Stimulated activated CD8-positive, alpha-beta memory T cell treated with anti-CD3 and anti-CD28 coated beads, Interleukin-4, amount 100 ng/mL, for 48 hours (primary cell): ENCODE measurements around the gene MAB21L4.

Experiments used
- DNase-seq: peaks from one replicate; pipeline ENCODE4 v3.0.0-alpha.2; 2020

Gene MAB21L4

DNA sequence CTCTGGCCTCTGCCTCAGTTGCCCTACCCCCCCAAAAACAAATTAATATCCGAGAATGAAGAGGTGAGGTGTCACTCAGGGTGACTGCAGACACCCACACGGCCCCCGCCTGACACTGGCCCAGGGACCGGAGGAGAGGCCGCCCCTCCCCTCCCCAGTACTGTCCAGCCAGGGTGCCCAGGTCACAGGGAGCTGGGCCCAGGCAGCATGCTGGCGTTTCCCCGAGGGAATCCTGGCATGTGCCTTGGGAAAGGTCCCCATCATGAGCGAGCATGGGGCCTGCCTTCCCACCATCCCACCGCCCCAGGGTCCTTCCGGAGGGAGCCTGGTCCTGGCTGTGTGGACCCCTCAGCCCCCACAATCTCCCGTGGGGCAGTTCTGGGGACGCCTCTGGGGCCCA lies 3.0 kb downstream of the MAB21L4 start:
- DNase-seq = no peak

DNA sequence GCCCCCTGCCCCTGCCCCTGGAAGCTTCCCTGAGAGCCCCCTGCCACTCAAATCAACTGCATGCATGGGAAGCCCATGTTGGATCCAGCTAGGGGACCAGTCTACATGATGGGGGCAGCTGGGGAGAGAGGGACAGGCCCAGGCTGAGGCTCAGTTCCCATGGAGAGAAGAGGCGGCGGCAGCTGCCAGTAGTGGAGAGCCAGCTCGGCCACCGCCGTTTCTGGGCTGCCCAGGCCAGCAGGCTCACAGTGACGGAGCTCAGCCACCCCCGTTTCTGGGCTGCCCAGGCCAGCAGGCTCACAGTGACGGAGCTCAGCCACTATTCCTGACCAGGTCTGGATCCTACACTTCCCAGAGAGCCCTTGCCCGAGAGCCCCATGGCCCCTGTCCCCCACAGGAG lies 3.6 kb downstream of the MAB21L4 start:
- DNase-seq = no peak

DNA sequence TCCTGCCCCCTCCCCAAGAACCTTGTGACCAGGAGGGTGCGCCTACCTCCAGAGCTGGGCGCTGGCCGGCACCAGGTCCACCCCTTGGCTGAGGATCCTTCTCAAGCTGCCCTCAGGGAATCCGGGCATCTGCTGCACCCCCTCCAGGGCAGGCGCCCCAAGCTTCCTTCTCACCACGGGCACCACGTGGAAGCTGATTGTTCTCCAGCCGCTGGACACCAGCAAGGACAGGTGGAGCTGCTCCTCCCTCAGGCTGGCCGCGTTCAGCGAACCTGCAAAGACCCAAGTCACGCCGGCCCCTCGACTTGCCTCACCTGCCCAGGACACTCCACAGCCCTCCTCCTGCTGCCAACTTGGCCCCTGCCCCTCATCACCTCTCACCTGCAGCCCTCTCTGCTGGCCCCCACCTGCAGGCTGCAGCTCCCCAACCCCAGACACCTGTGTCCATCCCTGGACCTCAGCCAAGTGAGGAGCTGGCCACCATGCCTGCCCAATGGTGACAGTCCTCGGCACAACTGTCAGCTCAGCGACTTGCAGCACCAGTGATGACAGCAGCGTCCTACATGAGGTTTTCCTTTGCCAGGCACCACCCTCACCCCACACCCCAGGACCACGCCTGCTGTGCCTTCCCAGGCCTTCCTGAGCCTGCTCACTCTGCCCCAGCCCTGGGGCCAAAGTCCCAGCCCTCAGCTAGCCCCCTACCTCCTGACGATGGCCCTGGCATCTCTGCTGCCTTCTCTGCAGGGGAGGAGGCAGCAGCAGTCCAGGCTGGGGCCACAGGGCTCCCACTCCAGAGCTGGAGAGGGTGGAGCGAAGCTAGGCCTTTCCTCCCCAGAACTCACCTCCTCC lies 4.2 kb downstream of the MAB21L4 start:
- no peak for DNase-seq

DNA sequence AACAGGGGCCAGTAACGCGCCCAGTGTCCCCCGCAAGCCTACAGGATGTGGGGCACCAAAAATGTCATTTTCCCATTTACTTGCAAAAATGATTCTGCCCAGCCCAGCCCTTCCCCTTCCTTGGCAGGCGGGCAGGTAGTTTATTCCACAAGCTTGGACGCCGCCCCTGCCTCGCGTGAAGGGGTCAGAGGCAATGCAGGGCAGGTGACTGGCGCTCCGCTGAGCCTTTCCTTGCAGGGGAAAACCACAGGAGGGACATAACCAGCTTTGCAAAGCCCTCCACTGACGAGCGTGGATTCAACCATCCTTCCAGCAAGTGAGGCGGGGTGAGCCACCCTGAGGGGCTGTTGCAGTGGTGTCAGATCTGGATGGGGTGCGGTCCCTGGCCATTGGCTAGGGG lies 5.3 kb downstream of the MAB21L4 start:
- DNase-seq = no peak

DNA sequence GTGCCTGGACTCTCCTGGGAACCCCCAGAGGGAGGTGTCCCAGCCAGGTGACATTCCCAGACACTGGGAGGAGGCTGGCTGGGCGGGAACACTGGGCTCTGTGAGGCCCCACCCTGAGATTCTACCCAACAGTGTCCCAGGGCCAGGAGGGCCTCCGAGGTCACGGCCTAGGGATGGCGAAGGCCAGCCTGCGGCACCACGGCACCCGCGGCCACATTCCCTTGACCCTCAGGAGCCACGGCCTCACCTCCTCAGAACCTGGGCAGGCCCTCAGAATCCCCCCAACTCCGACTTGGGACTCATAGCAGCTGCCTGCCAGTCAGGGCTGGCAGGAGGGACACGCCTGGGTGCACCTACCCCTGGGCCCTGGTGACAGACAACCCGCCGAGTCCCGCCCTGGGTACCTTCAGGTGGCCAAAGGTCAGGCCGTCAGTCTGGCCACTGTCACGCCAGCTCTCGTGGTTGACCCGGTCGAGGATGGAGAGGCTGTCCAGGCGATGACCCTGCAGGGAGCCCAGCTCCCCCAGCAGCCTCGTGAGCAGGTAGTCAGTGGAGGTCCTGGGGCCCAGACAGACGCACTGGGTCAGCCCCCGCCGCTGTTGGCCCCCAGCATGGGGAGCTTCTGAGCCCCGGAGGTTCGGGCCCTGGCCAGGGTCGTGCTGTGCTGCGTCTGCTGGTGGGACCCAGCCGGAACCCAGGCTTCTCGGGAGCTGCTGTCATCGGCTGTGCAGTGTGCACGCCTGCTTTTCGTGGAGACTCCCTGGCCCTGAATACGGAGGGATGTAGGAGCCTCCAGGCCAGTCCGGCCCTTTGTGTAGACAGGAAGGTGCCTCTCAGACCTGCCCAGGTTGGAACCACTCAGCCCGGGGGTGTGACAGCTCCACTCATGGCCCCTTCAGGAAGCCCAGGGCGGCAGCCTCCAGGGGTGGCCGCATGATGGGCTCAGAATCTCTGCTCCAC lies 6.1 kb downstream of the MAB21L4 start:
- no peak for DNase-seq

DNA sequence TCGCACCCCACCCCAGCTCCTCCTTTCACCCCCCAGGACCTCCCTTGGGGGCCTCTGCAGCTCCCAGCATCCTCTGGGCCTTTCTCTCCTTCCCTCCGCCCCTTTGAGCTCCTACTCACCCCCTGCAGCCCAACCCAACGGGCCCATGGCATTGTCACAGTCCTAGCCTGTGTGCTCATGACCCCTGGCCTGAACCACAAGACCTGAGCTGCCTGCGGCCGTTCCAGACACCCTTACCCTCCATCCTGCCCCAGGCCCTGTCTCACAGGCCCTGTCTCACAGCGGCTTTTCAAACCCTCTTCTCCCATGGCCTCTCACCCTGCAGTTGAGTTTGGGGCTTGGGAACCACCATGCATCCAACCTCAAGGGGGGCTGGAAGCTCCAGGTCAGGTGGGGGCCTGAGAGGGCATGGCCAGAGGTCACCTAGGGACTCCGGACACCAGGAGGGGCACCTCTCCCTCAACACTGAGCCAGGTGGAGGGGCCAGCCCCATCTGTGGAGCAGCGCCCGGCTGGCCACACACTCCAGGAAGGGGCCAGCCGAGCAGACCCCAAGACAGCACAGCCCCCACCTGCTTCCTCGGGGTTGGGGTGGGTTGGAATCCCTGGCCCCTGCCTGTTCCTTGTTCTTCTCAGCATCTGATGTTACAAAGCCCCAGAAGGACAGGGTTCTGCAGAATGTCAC lies 6.9 kb downstream of the MAB21L4 start:
- DNase-seq = no peak

DNA sequence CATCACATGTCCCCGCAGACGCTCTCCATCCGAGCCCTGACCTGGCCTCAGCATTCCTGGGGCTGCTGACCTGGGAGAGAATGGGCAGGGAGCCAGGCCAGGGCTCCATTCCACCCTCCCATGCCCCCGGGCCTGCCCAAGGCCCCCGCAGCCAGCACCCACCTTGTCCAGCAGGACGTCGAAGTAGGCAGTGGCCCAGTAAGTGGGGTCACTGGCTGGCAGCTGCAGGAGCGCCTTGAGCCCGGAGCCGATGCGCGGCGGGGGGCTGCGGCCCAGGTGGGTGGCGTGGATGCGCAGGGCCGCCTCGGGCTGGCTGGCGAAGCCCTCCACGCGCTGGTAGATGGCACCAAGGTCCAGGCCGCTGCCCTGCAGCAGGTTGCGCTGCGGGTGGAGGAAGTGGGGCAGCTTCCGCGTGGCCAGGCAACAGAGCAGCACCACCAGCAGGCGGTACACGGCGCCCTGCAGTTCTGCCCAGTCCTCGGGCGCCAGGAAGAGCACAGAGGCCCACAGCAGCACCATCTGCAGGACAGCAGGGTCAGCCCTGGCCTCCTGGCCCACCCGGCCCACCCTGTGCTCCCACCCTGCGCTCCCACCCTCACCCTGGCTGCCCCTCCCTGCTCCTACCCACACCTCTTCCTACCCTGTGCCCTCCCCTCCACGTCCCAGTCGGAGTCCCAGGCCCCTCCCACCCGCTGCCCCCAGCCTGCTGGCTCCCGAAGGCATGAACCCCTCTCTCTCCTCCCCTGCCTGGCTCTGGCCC lies 7.6 kb downstream of the MAB21L4 start:
- no peak for DNase-seq

DNA sequence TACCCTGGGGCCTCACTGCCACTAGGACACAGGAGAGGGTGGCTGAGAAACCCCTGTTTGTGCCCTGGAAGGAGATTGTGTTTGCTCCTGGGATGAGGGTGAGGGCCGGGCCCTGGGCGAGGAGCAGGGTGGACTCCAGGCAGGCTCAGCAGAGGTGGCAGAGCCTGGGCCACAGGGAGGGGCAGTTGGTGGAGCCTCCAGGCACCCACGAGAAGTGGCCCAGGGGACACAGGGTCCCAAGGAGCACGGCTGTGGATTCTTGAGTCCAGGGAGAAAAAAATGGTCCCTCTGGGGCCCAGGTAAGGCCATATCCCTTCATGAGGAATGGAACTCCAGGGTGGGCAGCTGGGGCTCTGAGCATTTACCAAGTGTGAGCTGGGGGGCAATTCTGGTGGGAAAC lies 8.3 kb downstream of the MAB21L4 start:
- no peak for DNase-seq

DNA sequence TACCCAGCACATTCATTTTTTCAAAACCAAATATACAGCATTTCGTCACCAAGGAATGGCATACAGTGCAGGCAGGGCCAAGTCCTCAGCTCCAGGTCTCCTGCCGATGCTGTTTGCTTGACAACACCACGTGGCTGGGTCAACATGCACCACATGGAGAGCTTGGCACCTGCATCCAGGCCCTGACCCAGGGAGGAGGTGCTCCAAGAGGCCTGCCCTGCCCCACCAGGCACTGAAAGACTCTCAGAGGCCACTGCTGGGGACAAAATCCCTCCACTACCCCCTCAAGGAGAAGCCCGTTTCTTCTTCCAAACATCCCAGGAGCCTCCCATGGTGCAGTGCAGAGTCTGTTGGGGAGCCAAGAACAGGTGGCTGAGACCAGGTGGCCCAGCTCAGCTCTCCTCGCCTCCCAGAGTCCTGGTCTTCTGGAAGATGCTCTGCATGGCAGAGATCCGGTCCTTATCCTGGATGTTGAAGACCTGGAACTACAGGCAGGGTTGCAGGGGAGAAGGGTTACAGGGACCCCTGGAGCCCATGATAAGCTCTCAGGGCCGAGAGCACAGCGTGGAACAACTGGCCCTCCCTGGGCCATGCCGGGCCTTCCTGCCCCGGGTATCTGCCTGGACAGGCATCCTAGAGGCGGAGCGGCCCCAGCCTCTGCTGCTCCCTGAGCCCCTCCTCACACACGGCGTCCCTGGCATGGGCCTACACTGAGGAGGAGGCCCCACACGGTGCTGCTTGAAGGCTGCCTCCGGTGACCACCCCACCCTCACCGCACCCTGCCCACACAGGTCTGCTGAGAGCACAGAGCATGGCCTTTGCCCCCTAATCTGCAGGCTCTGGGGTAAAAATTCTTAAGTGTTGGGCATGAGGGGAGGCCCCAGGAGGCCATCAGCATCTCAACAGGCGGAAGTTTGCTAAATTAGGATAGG lies 9.0 kb downstream of the MAB21L4 start:
- DNase-seq = no peak

DNA sequence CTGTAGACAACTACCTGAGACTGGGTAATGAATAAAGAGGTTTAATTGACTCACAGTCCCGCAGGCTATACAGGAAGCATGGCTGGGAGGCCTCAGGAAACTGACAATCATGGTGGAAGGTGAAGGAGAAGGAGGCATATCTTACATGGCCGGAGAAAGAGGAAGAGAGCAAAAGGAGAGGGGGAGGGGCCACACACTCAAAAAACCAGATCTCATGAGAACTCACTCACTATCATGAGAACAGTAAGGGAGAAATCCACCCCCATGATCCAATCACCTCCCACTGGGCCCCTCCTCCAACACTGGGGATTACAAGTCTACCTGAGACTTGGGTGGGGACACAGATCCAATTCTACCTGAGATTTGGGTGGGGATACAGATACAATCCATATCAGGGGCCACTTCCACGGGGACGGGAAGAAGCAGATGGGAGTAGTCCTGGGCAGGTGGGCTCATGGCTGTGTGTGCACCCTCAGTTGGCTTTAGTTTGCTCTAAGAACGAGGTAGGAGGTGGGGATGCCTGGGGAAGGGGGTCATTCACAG lies 9.9 kb downstream of the MAB21L4 start:
- DNase-seq = no peak

DNA sequence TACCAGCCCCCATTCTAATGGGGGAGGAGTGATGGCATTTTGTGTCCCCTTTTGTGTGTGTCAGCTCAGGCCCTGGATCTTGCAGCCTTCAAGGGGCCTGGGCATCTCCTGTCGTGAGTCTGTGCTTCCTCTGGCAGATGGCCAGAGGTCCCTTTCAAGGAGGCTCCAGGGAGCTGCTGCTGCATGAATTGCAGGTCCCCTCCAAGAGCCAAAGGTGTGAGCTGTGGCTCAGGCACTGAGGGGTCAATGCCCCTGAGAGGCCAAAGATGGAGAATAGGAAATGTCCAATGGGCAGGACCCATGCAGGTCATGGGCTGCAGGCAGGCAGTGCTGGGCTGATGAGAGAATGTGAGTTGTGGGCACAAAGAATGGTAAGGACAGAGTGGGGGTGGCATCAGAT lies 10.4 kb downstream of the MAB21L4 start:
- no peak for DNase-seq

DNA sequence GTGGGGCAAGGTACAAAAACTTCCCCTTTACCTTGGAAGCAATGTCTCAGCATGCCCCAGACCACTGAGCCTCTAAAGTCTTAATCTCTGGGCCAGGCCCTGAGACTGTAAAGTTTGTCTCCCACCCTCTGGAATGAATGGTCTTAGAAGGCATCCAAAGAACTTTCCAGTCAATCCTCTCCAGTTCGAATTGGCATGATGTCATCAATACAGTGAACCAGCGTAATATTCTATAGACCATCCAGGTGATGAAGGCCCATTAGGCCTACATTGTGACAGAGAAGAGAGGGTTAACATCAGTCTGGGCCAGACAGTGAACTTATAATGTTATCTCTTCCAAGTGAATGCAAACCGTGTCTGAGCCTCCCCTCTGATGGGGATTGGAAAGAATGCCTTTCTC lies 11.2 kb downstream of the MAB21L4 start:
- DNase-seq = no peak

DNA sequence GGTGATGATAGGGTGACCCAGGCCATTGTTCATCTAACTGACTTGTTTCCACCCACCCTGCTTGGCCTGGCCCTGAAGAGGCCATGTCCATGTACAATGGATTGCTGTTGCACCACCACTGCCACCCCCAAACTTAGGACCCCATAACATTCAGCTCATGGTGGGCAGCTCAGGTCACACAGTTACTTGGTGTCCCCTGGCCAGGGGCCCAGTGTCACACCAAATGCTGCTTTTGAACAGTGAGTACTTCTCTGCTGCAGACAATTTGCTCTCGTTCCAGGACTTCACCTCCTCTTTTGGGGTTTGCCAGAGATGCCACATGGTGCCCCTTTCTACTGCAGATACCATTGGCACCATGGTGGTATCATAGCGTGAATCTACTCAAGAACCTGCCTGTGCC lies 11.7 kb downstream of the MAB21L4 start:
- no peak for DNase-seq

DNA sequence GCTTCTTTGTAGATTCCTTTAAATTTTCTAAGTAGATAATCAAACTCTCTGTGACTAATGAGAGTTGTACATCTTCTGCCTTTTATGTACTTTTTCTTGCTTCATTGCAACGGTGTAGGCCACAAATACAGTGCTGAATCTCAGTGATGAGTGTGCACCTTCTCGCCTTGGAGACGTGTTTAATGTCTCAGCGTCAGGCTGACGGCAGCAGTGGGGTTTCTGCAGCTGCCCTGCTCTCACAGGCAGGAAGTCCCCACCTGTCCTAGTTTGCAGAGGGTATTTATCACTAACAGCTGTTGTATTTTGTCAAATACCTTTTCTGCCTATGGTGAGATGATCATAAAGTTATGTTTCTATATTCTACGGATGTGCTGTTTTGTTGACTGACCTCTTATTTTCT lies 14.0 kb downstream of the MAB21L4 start:
- DNase-seq = no peak

DNA sequence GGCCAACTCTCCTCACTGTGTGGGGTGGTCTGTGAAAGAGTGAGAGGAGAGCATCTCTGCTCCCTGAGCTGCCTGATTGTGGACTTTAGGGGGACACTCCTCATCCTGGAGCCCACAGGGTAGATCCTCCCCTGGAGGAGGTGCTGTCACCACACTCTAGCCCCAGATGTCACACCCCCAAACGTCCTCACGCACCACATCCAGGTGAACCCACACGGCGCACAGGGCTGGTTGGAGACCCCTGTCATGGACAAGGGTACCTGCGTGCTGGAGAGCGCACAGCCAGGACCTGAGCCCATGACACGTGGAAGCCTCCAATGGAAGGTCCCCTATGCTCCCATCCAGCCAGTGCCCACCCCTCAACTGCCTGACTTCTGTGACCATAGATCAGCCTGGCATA lies 16.9 kb downstream of the MAB21L4 start:
- DNase-seq = no peak

DNA sequence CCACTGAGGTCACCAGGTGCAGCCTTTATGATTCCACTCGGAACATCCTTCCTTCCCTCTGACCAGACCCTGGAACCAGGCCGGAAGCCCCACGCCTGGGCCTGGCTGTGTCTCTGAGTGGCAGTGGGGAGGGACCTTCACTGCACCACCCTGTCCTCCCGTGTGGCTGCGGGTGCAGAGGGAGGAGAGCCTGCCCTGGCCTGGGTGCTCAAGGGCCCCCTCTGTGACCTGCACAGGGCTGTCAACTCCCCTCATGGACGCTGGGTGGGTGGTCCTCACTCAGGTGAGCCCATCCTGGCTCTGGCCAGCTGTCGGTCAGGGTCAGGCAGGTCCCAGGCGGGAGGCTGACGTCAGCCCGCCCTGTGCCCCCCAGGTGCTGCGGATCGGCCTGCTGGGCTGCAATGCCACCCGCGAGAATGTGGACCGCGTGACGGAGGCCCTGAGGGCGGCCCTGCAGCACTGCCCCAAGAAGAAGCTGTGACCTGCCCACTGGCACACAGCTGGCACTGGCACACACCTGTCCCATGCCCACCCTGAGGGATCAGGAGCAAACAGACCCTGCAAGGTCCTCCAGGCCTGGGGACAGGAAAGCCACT lies 17.5 kb downstream of the MAB21L4 start:
- DNase-seq = no peak

DNA sequence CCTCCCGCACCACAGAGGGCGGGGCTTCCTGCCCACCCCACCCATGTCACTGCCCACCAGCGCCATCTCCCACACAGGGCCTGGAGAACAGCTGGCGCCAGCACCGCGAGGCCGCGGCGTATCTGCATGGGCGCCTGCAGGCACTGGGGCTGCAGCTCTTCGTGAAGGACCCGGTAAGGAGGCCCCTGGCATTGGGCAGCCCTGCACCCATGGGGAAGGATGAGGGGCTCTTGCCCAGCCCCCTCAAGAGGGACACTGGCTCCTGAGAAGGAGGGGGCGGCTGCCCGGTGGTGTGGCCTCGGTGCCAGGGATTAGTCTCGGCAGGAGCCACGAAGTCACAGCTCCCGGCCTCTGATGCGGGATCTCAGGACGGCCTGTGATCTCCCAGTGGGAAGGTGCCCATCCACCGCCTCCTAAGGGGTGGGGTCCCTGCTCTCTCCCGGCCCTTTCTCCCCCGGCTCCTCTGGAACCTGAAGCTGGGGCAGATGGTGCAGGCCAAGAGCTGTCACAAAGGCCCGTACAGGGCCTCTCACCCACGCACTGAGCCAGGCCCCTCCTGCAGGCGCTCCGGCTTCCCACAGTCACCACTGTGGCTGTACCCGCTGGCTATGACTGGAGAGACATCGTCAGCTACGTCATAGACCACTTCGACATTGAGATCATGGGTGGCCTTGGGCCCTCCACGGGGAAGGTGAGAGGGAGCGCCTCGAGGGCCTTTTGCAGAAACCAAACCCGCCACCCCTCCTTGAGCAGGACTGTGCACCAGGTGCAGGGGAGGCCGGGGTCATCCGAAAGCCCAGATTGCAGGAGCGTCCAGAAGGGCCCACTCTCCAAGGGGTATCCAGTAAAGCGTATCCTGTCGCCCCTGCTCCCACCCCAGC lies 18.3 kb downstream of the MAB21L4 start:
- no peak for DNase-seq

DNA sequence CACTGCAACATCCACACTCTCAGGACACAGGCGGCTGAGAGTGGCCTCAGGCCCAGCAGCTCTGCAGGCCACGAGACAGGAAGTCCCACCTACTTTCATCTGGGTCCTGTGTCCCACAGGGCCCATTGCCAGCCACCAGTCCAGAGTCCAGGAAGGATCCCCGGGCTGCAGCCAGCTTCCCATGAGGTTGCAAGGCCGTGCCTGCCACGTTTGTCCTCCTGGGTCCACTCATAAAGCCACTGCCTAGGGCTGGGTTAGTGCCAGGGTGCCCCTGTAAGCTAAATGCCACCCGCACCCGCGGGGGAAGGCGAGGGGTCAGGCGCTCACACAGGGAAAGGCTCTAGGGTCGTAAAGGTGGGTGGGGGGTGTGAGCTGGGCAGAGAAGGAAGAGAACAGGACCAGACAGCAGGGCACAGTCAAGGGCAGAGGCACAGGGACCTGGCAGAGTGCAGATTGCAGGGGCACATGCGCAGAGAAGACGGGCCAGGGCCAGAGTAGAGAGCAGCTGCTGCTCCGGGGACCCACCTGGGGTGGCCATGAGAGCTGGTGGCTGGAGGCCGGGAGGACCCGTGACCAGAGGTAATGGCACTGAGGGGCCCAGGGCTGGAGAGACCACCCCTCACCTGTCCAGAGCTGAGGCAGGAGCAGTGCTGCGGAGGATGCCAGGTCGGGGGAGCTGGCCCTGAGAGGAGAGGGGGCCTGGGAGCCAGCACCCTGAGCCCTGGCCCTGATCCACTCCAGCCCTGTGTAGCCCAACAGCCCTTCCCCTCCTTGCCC lies 19.3 kb downstream of the MAB21L4 start:
- DNase-seq = no peak

DNA sequence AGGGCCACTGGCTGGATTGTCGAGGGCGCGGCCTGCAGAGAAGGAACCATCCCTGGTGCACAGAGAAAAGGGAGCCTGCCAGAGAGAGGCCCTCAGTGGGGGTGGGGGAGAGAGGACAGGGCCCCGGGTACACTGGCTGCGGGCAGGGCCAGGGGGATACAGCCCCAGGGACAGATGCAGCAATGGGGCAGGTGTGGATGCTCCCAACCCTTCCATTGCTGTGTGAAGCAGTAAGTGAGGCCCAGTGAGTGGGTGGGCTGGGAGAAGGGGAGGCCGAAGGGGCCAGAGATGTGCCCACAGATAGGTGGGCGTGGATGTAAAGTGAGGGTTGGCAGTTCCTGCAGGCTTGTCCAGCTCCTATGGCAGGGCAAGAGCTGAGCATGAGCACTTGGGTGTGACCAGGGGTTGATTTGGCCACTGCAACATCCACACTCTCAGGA lies 19.9 kb downstream of the MAB21L4 start:
- no peak for DNase-seq
